ENCODE data around the gene GLUD1.

GRCh38 chr10:87094373-87095235, at the start of gene GLUD1, which contains the start of gene SHLD2:
- TF ChIP-seq REST (IDR thresholded peaks at IDR 0.05; ENCODE audit: insufficient read depth in 1 of 2, low read depth in 2 of 2, low read length in 2 of 2) (no peak), POLR2AphosphoS5 (IDR thresholded peaks at IDR 0.05; ENCODE audit: low read depth, low read length) (peak; percentile 57; the same call in 1 of the 2 replicates)
